Epithelial cell of esophagus (primary cell): Measurements from ENCODE around the gene SH3BP2.
A peak's percentile ranks its signal among the peaks of the same experiment; 100 is the strongest.

Source experiments
- DNase-seq: peaks from one replicate; pipeline ENCODE4 v3.0.0; 2010; ENCODE audit warnings: low read depth
- H3K4me3 ChIP-seq: 2 replicates; pipeline ENCODE4 v1.5.1; 2011; ENCODE audit warnings: mild to moderate bottlenecking, low read length, control low read depth
- TF ChIP-seq, protein P1 (sequence below): IDR thresholded peaks from 2 replicates; pipeline ENCODE4 v1.5.1; 2011; ENCODE audit warnings: low read depth, mild to moderate bottlenecking, low read length, control low read depth, inconsistent platforms; ENCODE audit not compliant: insufficient read depth; ENCODE audit errors: missing control alignments

The SH3BP2 gene

DNA sequence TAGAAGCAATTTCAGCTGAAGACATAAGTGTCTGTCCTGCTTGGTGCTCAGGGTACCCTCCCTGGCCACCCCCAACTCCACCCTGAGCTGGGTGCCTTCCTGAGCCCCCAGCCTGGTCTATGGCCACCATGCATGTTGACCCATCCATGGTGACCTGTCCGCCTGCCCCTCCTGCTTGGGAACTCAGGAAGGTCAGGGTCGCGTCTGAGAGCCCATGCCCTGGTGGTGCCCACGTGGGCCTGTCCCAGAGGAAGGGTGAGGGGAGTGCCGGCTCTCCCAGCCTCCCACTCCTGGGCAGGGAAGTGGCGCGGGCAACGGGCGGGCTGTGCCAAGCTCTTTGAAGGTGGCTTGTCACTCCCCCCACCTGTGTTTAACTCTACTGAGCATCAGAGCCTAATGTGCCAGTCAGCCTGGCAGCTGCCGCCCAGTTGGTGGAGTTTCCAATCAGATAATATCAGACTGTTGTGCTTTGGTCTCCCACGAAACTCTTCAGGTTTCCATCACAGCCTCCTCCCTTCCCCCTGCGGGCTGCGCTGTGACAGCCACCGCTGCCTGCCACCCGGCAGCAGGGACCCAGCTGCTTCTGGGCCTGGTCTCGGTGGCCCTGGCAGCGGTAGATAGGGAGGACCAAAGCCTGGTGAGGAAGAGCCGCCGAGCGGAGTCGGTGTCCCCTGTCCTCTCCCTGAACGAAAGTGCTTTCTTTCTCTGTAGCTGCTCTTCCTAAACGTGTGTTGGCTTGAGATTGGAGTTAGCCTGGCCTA is 4.8 kb downstream of the SH3BP2 start:
- TF ChIP-seq, protein P1, sequence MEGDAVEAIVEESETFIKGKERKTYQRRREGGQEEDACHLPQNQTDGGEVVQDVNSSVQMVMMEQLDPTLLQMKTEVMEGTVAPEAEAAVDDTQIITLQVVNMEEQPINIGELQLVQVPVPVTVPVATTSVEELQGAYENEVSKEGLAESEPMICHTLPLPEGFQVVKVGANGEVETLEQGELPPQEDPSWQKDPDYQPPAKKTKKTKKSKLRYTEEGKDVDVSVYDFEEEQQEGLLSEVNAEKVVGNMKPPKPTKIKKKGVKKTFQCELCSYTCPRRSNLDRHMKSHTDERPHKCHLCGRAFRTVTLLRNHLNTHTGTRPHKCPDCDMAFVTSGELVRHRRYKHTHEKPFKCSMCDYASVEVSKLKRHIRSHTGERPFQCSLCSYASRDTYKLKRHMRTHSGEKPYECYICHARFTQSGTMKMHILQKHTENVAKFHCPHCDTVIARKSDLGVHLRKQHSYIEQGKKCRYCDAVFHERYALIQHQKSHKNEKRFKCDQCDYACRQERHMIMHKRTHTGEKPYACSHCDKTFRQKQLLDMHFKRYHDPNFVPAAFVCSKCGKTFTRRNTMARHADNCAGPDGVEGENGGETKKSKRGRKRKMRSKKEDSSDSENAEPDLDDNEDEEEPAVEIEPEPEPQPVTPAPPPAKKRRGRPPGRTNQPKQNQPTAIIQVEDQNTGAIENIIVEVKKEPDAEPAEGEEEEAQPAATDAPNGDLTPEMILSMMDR: no peak
- DNase-seq: no peak
- no peak overlapping the region for H3K4me3 ChIP-seq

DNA sequence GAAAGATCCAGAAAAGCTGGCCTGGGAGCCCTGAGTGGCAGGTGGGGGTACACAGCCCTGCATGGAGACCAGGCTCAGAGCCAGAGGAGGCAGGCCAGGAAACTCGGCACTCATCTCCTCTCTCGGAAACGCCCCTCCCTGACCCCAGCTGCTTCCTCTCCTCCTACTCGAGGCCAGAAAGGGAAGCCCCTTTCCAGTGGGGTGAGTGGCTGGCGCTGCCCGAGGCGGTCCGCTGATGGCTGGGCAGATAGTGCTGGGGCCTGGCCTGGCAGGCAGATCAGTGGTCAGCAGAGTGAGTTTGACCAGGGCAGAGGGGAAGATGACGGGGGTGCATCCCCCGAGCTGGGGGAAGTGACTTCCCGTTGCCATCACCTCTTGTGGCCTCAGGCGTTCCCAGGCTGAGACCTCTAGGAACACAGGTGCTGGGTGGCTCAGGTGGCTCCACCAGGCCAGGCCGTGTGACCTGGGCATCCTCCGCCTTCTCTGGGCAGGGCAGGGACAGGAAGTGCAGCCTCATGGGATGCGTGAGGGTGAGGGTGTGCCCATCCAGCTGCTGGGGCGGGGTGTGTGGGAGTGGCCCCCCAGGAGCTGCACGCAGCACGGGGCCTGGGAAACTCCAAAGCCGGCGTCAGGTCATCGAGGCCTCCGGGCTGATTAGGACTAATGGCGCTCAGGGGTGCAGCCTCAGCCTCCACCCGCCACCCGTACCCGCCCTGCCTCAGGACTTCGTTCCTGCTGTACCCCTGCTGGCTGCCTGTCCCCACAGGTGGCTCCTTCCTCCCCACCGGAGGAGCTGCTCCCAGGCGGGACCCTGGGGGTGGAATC is 5.7 kb downstream of the SH3BP2 start:
- H3K4me3 ChIP-seq: no peak overlapping the region
- DNase-seq: peak; percentile 31

DNA sequence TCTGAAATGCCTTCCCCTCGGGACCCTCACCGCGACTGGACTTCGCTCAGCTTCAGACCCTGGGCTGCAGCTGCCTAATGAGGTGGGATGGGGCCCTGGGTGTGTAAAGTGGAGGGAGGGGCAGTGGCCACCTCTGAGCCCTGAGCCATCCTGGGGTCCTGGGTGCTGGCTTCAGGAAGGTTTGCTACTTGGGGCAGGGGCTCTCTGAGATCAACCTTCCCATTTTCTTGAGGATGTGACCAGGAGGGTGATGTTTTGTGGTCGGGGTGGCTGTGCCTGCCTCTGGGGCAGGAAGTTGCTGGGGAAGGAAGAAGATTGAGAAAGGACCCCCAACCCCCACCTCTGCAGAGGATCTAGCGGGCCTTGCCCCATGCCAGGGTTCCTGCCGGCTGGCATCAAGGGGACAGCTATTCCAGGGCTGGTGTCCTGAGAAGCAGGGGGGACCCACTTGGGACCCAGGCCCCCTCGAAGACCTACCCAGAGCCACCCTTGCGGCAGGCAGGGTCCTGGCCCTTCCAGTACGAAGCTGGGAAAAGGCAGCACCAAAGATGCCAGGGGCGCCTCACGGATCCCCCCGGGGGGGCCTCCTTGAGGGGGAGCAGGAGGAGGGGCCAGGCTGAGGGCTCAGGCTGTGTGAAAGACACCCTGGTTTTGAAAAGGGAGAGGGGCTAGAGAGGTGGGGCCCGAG is 6.5 kb downstream of the SH3BP2 start:
- no peak overlapping the region for H3K4me3 ChIP-seq
- DNase-seq: no peak

More for the DNA sequence above, 5.7 kb downstream of the SH3BP2 start:
- TF ChIP-seq, protein P1: no peak

DNA sequence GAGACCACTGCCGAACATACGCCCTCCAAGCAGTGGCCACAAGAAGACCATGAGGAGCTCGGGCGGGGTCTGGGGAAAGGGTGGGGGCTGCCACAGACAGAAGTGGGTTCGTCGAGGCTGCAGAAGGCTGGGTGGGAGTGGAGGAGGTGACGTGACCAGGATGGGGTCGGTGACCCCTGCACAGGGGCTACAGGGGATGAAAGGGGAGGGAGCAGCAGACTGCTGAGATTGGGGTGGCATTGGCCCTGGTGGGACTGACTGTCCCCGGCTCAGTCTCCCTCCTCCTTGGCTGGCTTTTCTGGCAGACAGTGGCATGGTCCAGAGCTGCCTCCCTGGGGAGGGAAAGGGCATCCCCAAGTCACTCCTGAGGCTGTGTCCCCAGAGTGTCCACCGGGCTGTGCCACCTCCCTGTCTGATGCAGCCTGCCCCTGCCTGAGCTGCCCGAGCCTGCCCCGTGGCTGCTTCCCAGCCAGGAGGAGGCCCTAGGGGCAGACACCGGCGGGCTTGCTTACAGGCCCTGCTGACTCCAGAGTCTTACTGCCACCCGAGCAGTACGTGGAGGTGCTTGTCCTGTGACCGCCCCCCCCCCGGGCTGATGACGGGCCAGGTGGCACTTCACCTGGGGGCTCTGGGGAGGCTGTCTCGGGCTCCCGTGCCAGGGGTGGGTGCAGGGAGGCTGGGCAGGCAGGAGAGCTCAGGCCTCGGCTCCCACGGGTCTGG is 7.2 kb downstream of the SH3BP2 start:
- DNase-seq: peak; percentile 39
- H3K4me3 ChIP-seq: no peak overlapping the region
- TF ChIP-seq, protein P1: no peak

More for the DNA sequence above, 6.5 kb downstream of the SH3BP2 start:
- TF ChIP-seq, protein P1: no peak

DNA sequence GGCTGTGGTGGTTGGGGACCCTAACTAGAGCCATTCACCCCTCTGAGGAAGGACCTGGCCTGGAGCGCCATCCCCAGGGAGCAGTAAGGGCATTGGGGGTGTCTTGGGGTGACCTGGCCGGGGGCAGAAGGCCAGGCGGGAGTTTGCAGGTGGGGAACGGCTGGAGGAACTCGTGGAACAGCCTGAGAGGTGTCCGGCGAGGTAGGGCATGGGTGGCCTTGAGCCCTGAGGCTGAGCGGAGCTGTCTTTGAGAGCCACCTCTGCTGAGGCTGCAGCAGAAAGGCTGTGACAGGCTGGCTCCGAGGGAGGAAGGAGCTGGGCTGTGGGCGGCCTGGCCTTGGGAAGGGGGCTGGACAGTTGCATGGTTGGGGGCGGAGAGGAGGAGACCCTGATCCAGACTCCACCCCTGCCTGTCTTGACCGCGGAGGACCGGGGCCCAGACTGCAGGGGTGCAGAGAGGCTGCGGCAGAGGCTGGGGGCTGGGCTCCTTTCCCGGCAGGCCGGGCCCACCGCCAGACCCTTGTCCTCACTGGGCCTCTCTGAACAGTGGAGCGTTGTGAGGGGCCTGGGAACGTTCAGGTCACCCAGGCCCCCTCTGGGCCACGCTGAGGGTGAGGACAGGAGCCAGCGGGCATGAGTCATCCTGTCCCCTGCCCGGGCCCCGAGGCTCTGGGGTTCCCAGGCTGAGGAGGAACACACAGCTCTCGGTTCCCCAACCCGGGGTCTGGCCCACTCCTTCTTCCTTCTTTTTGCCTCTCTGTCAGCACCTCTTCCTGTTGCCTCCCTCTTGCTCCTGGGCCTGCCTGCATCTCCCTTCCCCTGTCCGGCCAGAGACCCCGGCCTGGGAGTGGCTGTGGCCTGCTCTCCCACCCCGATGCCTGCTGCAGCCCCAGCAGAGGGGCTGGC is 8.1 kb downstream of the SH3BP2 start:
- no peak for DNase-seq
- TF ChIP-seq, protein P1: no peak
- no peak overlapping the region for H3K4me3 ChIP-seq
